GM19452 (cell line): ENCODE results near the gene CSTPP1.
"Not testable (repeated sequence)": the region's sequence is repeated elsewhere in the genome, so short reads cannot be mapped to it uniquely, and the experiment has no call there.

Experiments
- ATAC-seq: cut with Tn5 transposase; IDR thresholded peaks from one replicate; pipeline ENCODE4 v1.9.1; 2021; ENCODE audit not compliant: unreplicated experiment

Gene CSTPP1

DNA sequence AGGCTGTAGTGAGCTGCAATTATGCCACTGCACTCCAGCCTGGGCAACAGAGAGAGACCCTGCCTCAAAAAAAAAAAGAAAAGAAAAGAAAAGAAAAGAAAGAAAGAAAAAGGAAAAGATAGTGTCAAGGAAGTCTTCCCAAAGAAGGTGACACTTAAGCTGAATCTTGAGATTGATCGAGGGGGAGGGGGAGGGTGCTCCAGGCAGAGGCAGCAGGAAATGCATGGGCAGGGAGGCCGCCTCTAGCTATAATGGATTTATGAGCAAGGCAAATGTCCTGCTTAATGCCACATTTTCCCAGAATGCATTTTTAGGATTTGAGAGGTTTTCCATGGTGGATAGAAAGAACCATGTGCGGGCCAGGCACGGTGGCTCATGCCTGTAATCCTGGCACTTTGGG, 264.5 kb downstream of the CSTPP1 start:
- ATAC-seq: no peak

DNA sequence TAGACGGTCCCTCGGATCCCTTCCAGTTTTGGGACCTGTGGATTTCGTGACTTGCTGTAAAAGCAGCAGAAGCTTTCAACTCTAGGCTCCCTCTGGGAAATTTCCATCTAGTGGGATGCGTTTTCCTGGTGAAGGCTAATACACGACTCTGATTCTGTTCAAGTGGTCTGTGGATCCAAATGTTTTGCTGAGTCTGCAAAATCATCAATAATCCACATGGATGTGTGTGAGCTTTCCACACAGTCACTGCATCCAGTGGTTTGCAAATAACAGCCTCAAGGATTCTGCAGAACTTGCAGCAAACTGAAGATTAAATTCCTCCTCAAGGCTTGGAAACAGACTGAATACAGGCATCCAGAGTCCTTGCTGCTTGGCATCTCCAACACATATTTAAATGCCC, 266.0 kb downstream of the CSTPP1 start:
- ATAC-seq: no peak

DNA sequence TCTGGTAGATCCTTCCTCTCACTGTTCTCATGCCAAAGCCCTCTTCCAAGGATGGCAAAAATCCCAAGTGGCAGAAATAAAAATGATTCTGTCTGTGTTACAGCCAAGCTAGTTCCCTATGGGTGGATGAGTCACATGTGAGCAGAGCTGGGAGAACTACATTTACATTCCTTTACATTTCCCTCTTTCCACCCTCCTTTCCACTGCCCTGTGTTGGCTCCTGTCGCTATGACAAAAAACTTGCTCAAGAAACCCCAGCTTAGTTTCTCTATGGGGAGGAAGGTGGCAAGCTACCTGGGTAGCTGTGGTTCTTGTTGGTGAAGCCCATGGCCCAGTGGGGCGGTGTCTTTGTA, 268.1 kb downstream of the CSTPP1 start:
- no peak for ATAC-seq

DNA sequence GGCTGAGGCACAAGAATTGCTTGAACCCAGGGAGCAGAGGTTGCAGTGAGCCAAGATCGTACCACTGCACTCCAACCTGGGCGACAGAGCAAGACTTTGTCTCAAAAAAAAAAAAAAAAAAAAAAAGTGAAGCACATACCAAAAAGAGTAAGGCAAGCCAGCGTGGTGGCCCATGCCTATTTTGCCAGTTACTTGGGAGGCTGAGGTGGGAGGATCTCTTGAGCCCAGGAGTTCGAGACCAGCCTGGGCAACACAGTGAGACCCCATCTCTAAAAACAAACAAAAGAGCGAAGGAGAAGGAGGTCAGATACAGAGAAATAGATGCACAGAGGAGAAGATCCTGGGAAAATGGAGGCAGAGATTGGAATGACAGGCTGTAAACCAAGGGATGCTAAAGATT, 270.0 kb downstream of the CSTPP1 start:
- not testable (repeated sequence) for ATAC-seq

DNA sequence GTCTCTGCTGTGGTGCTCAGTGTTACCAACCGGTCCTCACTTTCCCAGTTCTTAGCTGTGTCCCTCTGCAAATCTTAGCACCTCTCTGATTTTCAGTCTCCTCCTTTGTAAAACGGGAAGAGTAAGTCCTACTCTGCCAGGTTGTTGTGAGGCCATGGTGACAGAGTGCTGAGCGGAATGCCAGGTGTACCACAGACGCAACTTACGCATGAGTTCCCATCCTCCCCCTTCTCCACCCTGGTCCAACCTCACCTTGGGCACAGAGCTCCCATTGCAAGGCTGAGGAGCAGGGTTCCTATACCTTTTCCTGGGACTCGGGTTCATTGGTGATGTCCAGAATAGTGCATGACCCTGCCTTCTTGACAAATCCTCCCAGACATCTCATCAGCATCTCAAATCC, 270.9 kb downstream of the CSTPP1 start:
- ATAC-seq: no peak

DNA sequence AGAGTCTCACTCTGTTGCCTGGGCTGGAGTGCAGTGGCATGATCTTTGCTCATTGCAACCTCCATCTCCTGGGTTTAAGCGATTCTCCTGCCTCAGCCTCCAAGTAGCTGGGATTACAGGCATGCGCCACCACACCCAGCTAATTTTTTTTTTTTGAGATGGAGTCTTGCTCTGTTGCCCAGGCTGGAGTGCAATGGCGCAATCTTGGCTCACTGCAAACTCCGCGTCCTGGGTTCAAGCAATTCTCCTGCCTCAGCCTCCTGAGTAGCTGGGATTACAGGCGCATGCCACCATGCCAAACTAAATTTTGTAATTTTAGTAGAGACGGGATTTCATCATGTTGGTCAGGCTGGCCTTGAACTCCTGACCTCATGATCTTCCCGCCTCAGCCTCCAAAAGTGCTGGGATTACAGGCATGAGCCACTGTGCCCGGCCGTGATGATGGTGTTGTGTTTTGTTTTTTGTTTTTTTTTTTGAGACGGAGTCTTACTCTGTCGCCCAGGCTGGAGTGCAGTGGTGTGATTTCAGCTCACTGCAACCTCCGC, 271.5 kb downstream of the CSTPP1 start:
- not testable (repeated sequence) for ATAC-seq

DNA sequence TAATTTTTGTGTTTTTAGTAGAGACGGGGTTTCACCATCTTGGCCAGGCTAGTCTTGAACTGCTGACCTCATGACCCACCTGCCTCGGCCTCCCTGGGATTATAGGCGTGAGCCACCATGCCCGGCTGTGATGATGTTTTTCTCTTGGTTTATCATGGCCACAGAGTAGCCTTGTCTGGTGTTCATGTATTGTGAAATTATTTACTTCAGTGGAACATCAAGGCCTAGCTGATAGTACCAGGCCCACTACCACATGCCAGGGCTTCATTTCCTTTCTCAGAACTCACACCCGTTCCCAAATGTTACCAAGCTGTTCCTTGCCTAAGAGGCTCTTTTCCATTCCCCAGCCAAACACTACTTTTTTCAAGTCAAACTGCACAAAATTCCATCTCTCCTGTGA, 272.1 kb downstream of the CSTPP1 start:
- no peak for ATAC-seq
